ENCODE results near the gene OR2A2.

GRCh38 chr7:144100607-144101006 is 8.8 kb upstream of the OR2A2 start:
- TF ChIP-seq CTCF (IDR thresholded peaks at IDR 0.05) (no peak), POLR2A (IDR thresholded peaks at IDR 0.05) (no peak), POLR2AphosphoS5 (IDR thresholded peaks at IDR 0.05) (no peak)
